GM12878 (cell line): ENCODE results near the gene RAD51B. TPM values are rescaled to one million over a fixed set of nuclear protein-coding genes. Genes with fewer than 3 reads are reported as not detected.

ENCODE experiments used
- ATAC-seq: fragments of 200-7000 bp; cut with Tn5 transposase; 3 replicates; pipeline ENCODE4 v1.9.1; 2020; ENCODE audit warnings: mild to moderate bottlenecking, moderate library complexity
- BruUV-seq: library from RNA; stranded (reverse); fragments of 400-500 nt; replicated peaks from 2 replicates; lab custom pipeline; 2021; lab: Mats Ljungman, UMichigan
- CTCF ChIA-PET: fragments of 300-600 bp; sonication (Branson Sonifier 250); formaldehyde crosslinking; extraction: SDS; loops from one replicate; lab custom pipeline; 2021; ENCODE audit warnings: inconsistent platforms; lab: Yijun Ruan, JAX
- POLR2A ChIA-PET: fragments of 350-600 bp; formaldehyde crosslinking; extraction: SDS; loops from one replicate; lab custom pipeline; 2021; ENCODE audit warnings: inconsistent platforms; lab: Charles Lee
- RAD21 ChIA-PET: fragments of 300-600 bp; sonication (Branson Sonifier 250); formaldehyde crosslinking; loops from one replicate; lab custom pipeline; 2023; ENCODE audit warnings: antibody characterized with exemption; ENCODE audit not compliant: unreplicated experiment; lab: Charles Lee
- SMC1A ChIA-PET: fragments of 300-600 bp; sonication (Branson Sonifier 250); formaldehyde crosslinking; loops from one replicate; lab custom pipeline; 2023; ENCODE audit not compliant: unreplicated experiment, uncharacterized antibody; lab: Charles Lee
- DNase-seq: peaks from one replicate; pipeline ENCODE4 v3.0.0-alpha.2; 2011; ENCODE audit warnings: low read depth, low spot score
- FAIRE-seq: peaks from 3 replicates; lab custom pipeline; 2011; peaks lifted over from hg19 to GRCh38; lab: Jason Lieb, UNC
- H2AFZ ChIP-seq: 2 replicates; pipeline ENCODE4 v1.6.0; 2011; ENCODE audit warnings: low read depth, low read length, control low read depth; ENCODE audit not compliant: control insufficient read depth
- H3K27ac ChIP-seq: 2 replicates; pipeline ENCODE4 v1.5.1; 2011; ENCODE audit warnings: control low read depth; ENCODE audit not compliant: control insufficient read depth, insufficient read depth
- H3K27me3 ChIP-seq, 2 experiments: replicated peaks in 1 of 2; 2 replicates each; pipeline versions ENCODE4 v1.6.0 to v1.6.1; 2011; ENCODE audit warnings: low read length in 1 of 2; ENCODE audit not compliant: control insufficient read depth in 2 of 2, insufficient read depth in 2 of 2
- H3K36me3 ChIP-seq, 2 experiments: 2 replicates each; pipeline ENCODE4 v1.5.1; 2011; ENCODE audit warnings: low read length in 1 of 2; ENCODE audit not compliant: control insufficient read depth in 2 of 2, insufficient read depth in 2 of 2
- H3K4me1 ChIP-seq: 2 replicates; pipeline ENCODE4 v1.6.1; 2011; ENCODE audit warnings: mild to moderate bottlenecking, low read length, moderate library complexity, mixed read lengths; ENCODE audit not compliant: control insufficient read depth, insufficient read depth
- H3K4me2 ChIP-seq: 2 replicates; pipeline ENCODE4 v1.6.0; 2011; ENCODE audit warnings: control low read depth; ENCODE audit not compliant: control insufficient read depth, insufficient read depth
- H3K4me3 ChIP-seq: fragments of 200-600 bp; sonication (generic); 2 replicates; pipeline ENCODE4 v1.5.1; 2016
- H3K79me2 ChIP-seq: 2 replicates; pipeline ENCODE4 v1.6.0; 2011; ENCODE audit warnings: low read length; ENCODE audit not compliant: control insufficient read depth, insufficient read depth
- H3K9ac ChIP-seq: 2 replicates; pipeline ENCODE4 v1.8.0; 2011; ENCODE audit warnings: low read length, control low read depth, mixed read lengths; ENCODE audit not compliant: control insufficient read depth, insufficient read depth
- H3K9me3 ChIP-seq: replicated peaks from 3 replicates; pipeline ENCODE4 v1.5.1; 2011; ENCODE audit warnings: mild to moderate bottlenecking, low read length; ENCODE audit not compliant: control insufficient read depth, insufficient read depth
- H4K20me1 ChIP-seq: 2 replicates; pipeline ENCODE4 v1.6.0; 2011; ENCODE audit not compliant: control insufficient read depth, insufficient read depth
- CHD4 ChIP-seq: fragments of 200-600 bp; sonication (generic); IDR thresholded peaks from 2 replicates; pipeline ENCODE4 v1.6.1; 2016; ENCODE audit warnings: mild to moderate bottlenecking
- ESRRA ChIP-seq: IDR thresholded peaks from 2 replicates; pipeline ENCODE4 v1.6.1; 2012; ENCODE audit warnings: mild to moderate bottlenecking, low read length, improper control_type of control experiment
- HDAC6 ChIP-seq: fragments of 200-600 bp; sonication (generic); IDR thresholded peaks from one replicate; pipeline ENCODE4 v1.8.0; 2017; ENCODE audit warnings: antibody characterized with exemption; ENCODE audit not compliant: unreplicated experiment
- MTA2 ChIP-seq: fragments of 450-650 bp; IDR thresholded peaks from 2 replicates; pipeline ENCODE4 v1.6.1; 2016; ENCODE audit warnings: low read depth, mild to moderate bottlenecking, moderate library complexity
- MYB ChIP-seq: fragments of 150-350 bp; IDR thresholded peaks from 2 replicates; pipeline ENCODE4 v1.6.1; 2014; ENCODE audit warnings: mild to moderate bottlenecking, low read depth, low read length, borderline replicate concordance
- MYC ChIP-seq: IDR thresholded peaks from 2 replicates; pipeline ENCODE4 v1.6.1; 2011; ENCODE audit warnings: mild to moderate bottlenecking, low read length, moderate library complexity, inconsistent platforms; ENCODE audit not compliant: insufficient read depth, insufficient replicate concordance, insufficient read length, severe bottlenecking
- NFYB ChIP-seq: IDR thresholded peaks from 2 replicates; pipeline ENCODE4 v1.6.1; 2011; ENCODE audit warnings: low read depth, mild to moderate bottlenecking, low read length, improper control_type of control experiment, moderate library complexity; ENCODE audit not compliant: insufficient read depth
- SKIL ChIP-seq: fragments of 450-650 bp; IDR thresholded peaks from 2 replicates; pipeline ENCODE4 v1.6.1; 2017; ENCODE audit warnings: mild to moderate bottlenecking, low read depth, inconsistent platforms; ENCODE audit not compliant: poor library complexity, severe bottlenecking
- TBL1XR1 ChIP-seq: IDR thresholded peaks from 2 replicates; pipeline ENCODE4 v1.6.1; 2012; ENCODE audit warnings: low read depth, low read length, improper control_type of control experiment
- USF2 ChIP-seq: IDR thresholded peaks from 2 replicates; pipeline ENCODE4 v1.6.1; 2011; ENCODE audit warnings: low read depth, low read length, improper control_type of control experiment, borderline replicate concordance
- WRNIP1 ChIP-seq: IDR thresholded peaks from 2 replicates; pipeline ENCODE4 v1.6.1; 2011; ENCODE audit warnings: low read depth, low read length, improper control_type of control experiment, borderline replicate concordance
- YBX1 ChIP-seq: fragments of 450-650 bp; IDR thresholded peaks from 2 replicates; pipeline ENCODE4 v1.6.1; 2016; ENCODE audit warnings: antibody characterized with exemption
- WGBS: methylation state at CpG from one replicate; pipeline ENCODE4 v1.1.6; 2016; ENCODE audit warnings: low lambda C conversion rate; ENCODE audit not compliant: insufficient replicate concordance, insufficient coverage; ENCODE audit errors: missing lambda C conversion rate; 5-methylcytosine and 5-hydroxymethylcytosine counted together
- in situ Hi-C: fragments of 300-500 bp; cut with MboI; formaldehyde crosslinking; loops from 9 replicates; pipeline ENCODE4 v1.14.3; 2018; ENCODE audit warnings: mixed read lengths
- intact Hi-C: fragments of 100-400 bp; cut with micrococcal nuclease; formaldehyde crosslinking; loops from one replicate; pipeline ENCODE4 v1.14.2; 2022; ENCODE audit not compliant: unreplicated experiment
- polyA plus RNA-seq, 11 experiments: library from polyadenylated mRNA; depleted of rRNA in 4 of 11; unstranded in 6 of 11; stranded (reverse) in 5 of 11; fragments of >200 nt; fragmentation: Nextera tagmentation in 4 of 11; fragmentation: Illumina TruSeq in 1 of 11; extraction: Ambion mirVana in 4 of 11; extraction: Trizol in 1 of 11; gene quantifications; 1 replicate in 1 of 11; 2 replicates in 10 of 11; pipeline versions ENCODE4 v1.2.1 to v1.2.3, GENCODE V29; 2011 to 2016; ENCODE audit warnings: inconsistent platforms in 2 of 11, missing spikeins in 2 of 11, low read depth in 1 of 11
- total RNA-seq, 4 experiments: library from RNA; depleted of rRNA in 3 of 4; stranded (reverse); fragments of >200 nt in 3 of 4; fragmentation: Illumina TruSeq in 1 of 4; extraction: Trizol in 1 of 4; gene quantifications; 2 replicates each; pipeline versions ENCODE4 v1.2.1 to v1.2.3, GENCODE V29; 2013 to 2021

Gene RAD51B
- total and polyA plus RNA-seq, 10 of the 15 experiments (the other 5 are each of a cell fraction or from before 2014, with no cell fraction given): 9.8 to 26.8 (median 21.3) TPM

- Histone ChIP-seq H3K4me1 (no peaks in the 10 kb centered on the region), H3K4me3 (no peak overlapping the region), H3K9me3 (peaks cover 4% of the 10 kb centered on the region), H4K20me1 (no peaks in the 10 kb centered on the region), H3K27ac (no peak overlapping the region), H3K4me2 (no peak overlapping the region), H3K36me3 (no peaks in the 10 kb centered on the region), H3K27me3 (no peaks in the 10 kb centered on the region), H3K9ac (no peak overlapping the region), H2AFZ (no peak overlapping the region), H3K79me2 (no peaks in the 10 kb centered on the region)
- ChIA-PET CTCF (no interaction called here), POLR2A (no interaction called here), RAD21 (no interaction called here), SMC1A (interaction anchor here (2.4 kb wide), 1 partner anchor 11 kb away, joined by 9 read pairs; no protein-coding TSS in a partner anchor)
- intact Hi-C loops: no loop called here
- ATAC-seq (no peak), DNase-seq (no peak), FAIRE-seq (no peak)
- in situ Hi-C loops: no loop called here
- TF ChIP-seq WRNIP1: no peak
- no peak for TF ChIP-seq SKIL
- WGBS: 93% methylated on average over 5 of the region's 5 CpGs
- BruUV-seq: no TSS peak
These were observed 903.5 kb downstream of the RAD51B start for GRCh38 chr14:68722968-68723566.

GRCh38 chr14:68723808-68724268, 904.3 kb downstream of the RAD51B start:
- CTCF ChIA-PET: no interaction called here
- H3K4me1 ChIP-seq: no peaks in the 10 kb centered on the region
- in situ Hi-C loops (no loop called here), intact Hi-C loops (no loop called here)
- no peaks in the 10 kb centered on the region for H3K79me2 ChIP-seq
- no peaks in the 10 kb centered on the region for H4K20me1 ChIP-seq
- H3K9ac ChIP-seq: no peak overlapping the region
- no peak for FAIRE-seq
- RAD21 ChIA-PET: no interaction called here
- no peak overlapping the region for H3K4me2 ChIP-seq
- no peak for DNase-seq
- no peak overlapping the region for H3K4me3 ChIP-seq
- no TSS peak for BruUV-seq
- POLR2A ChIA-PET: no interaction called here
- no peak for ATAC-seq
- no peak overlapping the region for H3K27ac ChIP-seq
- H3K9me3 ChIP-seq: peaks cover 4% of the 10 kb centered on the region
- H3K36me3 ChIP-seq: no peaks in the 10 kb centered on the region
- no peaks in the 10 kb centered on the region for H3K27me3 ChIP-seq
- SMC1A ChIA-PET: interaction anchor here (1.5 to 2.4 kb wide), 2 partner anchors 10 to 41 kb away, joined by 3 to 9 read pairs; no protein-coding TSS in a partner anchor
- 68% methylated on average over 3 of the region's 3 CpGs for WGBS
- no peak overlapping the region for H2AFZ ChIP-seq
- no peak for TF ChIP-seq YBX1
- TF ChIP-seq ESRRA: no peak
- TF ChIP-seq USF2: no peak
- TF ChIP-seq HDAC6: no peak
- TF ChIP-seq MYC: no peak
- TF ChIP-seq NFYB: no peak
- no peak for TF ChIP-seq MTA2
- TF ChIP-seq CHD4: no peak
- TF ChIP-seq TBL1XR1: no peak
- TF ChIP-seq MYB: no peak
